Measurements from ENCODE around the gene WFDC10A. TPM values are rescaled to one million over a fixed set of nuclear protein-coding genes. Genes with fewer than 3 reads are reported as not detected.
"Not testable (repeated sequence)": the region's sequence is repeated elsewhere in the genome, so short reads cannot be mapped to it uniquely, and the experiment has no call there.

WFDC10A gene
- polyA plus RNA-seq, 4 donors: not detected

- DNase-seq (ENCODE audit: low read depth in 4 of 4, low spot score in 3 of 4): no peak
Measured at GRCh38 chr20:45647441-45648050, 18.0 kb downstream of the WFDC10A start.

- no peak for DNase-seq (ENCODE audit: low read depth in 4 of 4, low spot score in 3 of 4)
Measured at GRCh38 chr20:45649312-45649863, 19.8 kb downstream of the WFDC10A start.

DNA sequence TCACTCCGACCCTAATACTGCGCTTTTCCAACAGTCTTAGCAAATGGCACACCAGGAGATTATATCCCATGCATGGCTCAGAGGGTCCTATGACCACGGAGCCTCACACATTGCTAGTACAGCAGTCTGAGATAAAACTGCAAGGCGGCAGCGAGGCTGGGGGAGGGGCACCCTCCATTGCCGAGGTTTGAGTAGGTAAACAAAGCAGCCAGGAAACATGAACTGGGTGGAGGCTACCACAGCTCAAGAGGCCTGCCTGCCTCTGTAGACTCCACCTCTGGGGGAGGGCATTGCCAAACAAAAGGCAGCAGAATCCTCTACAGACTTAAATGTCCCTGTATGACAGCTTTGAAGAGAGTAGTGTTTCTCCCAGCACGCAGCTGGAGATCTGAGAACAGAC, 22.2 kb downstream of the WFDC10A start:
- not testable (repeated sequence) for DNase-seq (ENCODE audit: low read depth in 4 of 4, low spot score in 3 of 4)

DNA sequence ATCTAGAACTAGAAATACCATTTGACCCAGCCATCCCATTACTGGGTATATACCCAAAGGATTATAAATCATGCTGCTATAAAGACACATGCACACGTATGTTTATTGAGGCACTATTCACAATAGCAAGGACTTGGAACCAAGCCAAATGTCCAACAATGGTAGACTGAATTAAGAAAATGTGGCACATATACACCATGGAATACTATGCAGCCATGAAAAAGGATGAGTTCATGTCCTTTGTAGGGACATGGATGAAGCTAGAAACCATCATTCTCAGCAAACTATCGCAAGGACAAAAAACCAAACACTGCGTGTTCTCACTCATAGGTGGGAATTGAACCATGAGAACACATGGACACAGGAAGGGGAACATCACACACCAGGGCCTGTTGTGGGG, 27.5 kb downstream of the WFDC10A start:
- not testable (repeated sequence) for DNase-seq (ENCODE audit: low read depth in 4 of 4, low spot score in 3 of 4)

DNA sequence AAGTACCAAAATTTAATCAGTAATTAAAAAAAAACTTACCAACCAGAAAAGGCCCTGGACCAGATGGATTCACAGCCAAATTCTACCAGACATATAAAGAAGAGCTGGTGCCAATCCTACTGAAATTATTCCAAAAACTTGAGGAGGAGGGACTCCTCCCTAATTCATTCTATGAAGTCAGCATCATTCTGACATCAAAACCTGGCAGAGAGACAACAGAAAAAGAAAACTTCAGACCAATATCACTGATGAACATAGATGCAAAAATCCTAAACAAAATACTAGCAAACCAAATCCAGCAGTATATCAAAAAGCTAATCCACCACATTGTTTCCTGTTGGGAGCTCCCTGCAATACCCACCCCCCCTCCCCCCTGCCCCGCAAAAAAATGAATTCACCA, 40.6 kb downstream of the WFDC10A start, which contains the start of gene WFDC11:
Gene WFDC11, minus strand, starts transcription at position 101 of the 400 bp plus-strand sequence. CDS start 19,639 bp downstream, outside the sequence.
- DNase-seq (ENCODE audit: low read depth in 4 of 4, low spot score in 3 of 4): no peak

- DNase-seq (ENCODE audit: low read depth in 4 of 4, low spot score in 3 of 4): no peak
Measured at GRCh38 chr20:45672765-45673164, 43.2 kb downstream of the WFDC10A start.

DNA sequence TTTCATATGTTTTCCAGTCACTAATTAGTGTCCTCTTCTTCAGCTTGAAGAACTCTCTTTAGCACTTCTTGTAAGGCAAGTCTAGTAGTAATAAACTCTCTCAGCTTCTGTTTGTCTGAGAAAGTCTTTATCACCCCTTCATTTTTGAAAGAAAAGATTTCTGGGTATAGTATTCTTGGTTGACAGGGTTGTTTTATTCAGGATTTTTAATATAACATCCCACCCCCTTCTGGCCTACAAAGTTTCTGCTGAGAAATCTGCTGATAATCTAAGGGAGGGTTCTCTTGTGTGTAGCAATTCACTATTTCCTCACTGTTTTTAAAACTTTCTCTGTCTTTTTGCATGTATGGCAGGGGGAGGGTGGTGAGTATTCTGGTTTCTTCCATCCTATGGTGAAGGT, 50.1 kb downstream of the WFDC10A start:
- no peak for DNase-seq (ENCODE audit: low read depth in 4 of 4, low spot score in 3 of 4)

Other genes with a start within 250 kb of the WFDC10A start
- gene DBNDD2, start 221.4 kb upstream of the WFDC10A start, polyA plus RNA-seq (ENCODE audit: insufficient read length in 4 of 4): 10 to 100 TPM; 14.4 to 26.6 (median 25.3) TPM
- 100 to 1,000 TPM in 2 of 4 donors, 10 to 100 TPM in 2; 98.6 to 102 (median 100) TPM for gene PIGT, start 213.6 kb upstream of the WFDC10A start, polyA plus RNA-seq (ENCODE audit: insufficient read length in 4 of 4)
- 100 to 1,000 TPM in 3 of 4 donors, 10 to 100 TPM in 1; 10.7 to 228 (median 172) TPM for gene WFDC2, start 160.0 kb upstream of the WFDC10A start, polyA plus RNA-seq (ENCODE audit: insufficient read length in 4 of 4)
- not detected for gene SPINT3, start 114.1 kb upstream of the WFDC10A start, polyA plus RNA-seq (ENCODE audit: insufficient read length in 4 of 4)
- under 1 TPM in 1 of 4 donors, not detected in 3; 0.24 TPM for gene WFDC6, start 90.3 kb upstream of the WFDC10A start, polyA plus RNA-seq (ENCODE audit: insufficient read length in 4 of 4)
- gene EPPIN, start 82.3 kb upstream of the WFDC10A start, polyA plus RNA-seq (ENCODE audit: insufficient read length in 4 of 4): under 1 TPM in 3 of 4 donors, not detected in 1; 0.13 to 0.50 (median 0.17) TPM
- under 1 TPM in 3 of 4 donors, not detected in 1; 0.14 to 0.21 (median 0.14) TPM for gene WFDC8, start 50.5 kb upstream of the WFDC10A start, polyA plus RNA-seq (ENCODE audit: insufficient read length in 4 of 4)
- gene WFDC9, start 1.5 kb downstream of the WFDC10A start, polyA plus RNA-seq (ENCODE audit: insufficient read length in 4 of 4): not detected
- gene WFDC11, start 40.5 kb downstream of the WFDC10A start, polyA plus RNA-seq (ENCODE audit: insufficient read length in 4 of 4): not detected
- gene WFDC13, start 72.3 kb downstream of the WFDC10A start, polyA plus RNA-seq (ENCODE audit: insufficient read length in 4 of 4): under 1 TPM in 1 of 4 donors, not detected in 3; 0.13 TPM
- gene WFDC10B, start 75.3 kb downstream of the WFDC10A start, polyA plus RNA-seq (ENCODE audit: insufficient read length in 4 of 4): not detected
- gene SPINT4, start 92.6 kb downstream of the WFDC10A start, polyA plus RNA-seq (ENCODE audit: insufficient read length in 4 of 4): not detected
- gene WFDC3, start 162.1 kb downstream of the WFDC10A start, polyA plus RNA-seq (ENCODE audit: insufficient read length in 4 of 4): 1 to 10 TPM in 3 of 4 donors, under 1 TPM in 1; 0.90 to 1.6 (median 1.3) TPM
- 10 to 100 TPM; 31.1 to 39.0 (median 34.4) TPM for gene DNTTIP1, start 162.2 kb downstream of the WFDC10A start, polyA plus RNA-seq (ENCODE audit: insufficient read length in 4 of 4)
- gene UBE2C, start 182.9 kb downstream of the WFDC10A start, polyA plus RNA-seq (ENCODE audit: insufficient read length in 4 of 4): 10 to 100 TPM; 59.8 to 69.9 (median 67.4) TPM
- gene TNNC2, start 197.6 kb downstream of the WFDC10A start, polyA plus RNA-seq (ENCODE audit: insufficient read length in 4 of 4): 1 to 10 TPM in 1 of 4 donors, under 1 TPM in 3; 0.47 to 1.3 (median 0.58) TPM
- 10 to 100 TPM; 11.5 to 21.1 (median 15.8) TPM for gene SNX21, start 204.1 kb downstream of the WFDC10A start, polyA plus RNA-seq (ENCODE audit: insufficient read length in 4 of 4)
- 10 to 100 TPM; 16.9 to 31.3 (median 22.8) TPM for gene ACOT8, start 227.7 kb downstream of the WFDC10A start, polyA plus RNA-seq (ENCODE audit: insufficient read length in 4 of 4)
- gene ZSWIM3, start 227.9 kb downstream of the WFDC10A start, polyA plus RNA-seq (ENCODE audit: insufficient read length in 4 of 4): 1 to 10 TPM; 4.2 to 5.6 (median 4.9) TPM